ENCODE results near the gene AGAP1. TPM values are rescaled to one million over a fixed set of nuclear protein-coding genes. Genes with fewer than 3 reads are reported as not detected.

Gene AGAP1
- total RNA-seq, 1 donor from 2014 or later: 44.0 TPM

DNA sequence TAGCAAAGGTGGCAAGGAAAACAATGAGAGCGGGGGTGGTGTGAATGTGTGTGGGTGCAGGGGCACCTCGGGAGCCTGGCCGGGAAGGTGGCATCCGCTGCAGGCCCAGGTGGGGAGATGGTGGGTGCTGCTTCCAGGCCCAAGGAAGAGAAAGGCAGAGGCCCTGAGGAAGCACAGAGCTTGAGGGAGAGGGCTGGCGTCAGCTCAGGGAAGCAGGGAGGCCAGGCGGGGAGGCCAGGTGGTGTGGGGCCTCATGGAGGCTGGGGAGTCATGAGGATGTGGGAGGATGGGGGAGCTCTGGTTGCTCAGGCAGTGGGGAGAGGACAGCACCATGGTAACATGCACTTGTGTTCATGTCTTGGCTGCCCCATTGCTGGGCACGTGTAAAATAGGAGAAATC is 43.3 kb downstream of the AGAP1 start:
- Mint-ChIP-seq H3K36me3 (no peaks in the 10 kb centered on the region), H3K27me3 (ENCODE audit: low read depth) (no peaks in the 10 kb centered on the region), H3K4me3 (no peak overlapping the region), H3K27ac (no peak overlapping the region), H3K4me1 (peaks cover 9% of the 10 kb centered on the region), H3K9me3 (no peaks in the 10 kb centered on the region)
- DNase-seq (ENCODE audit: low spot score in 2 of 2, unreplicated experiment in 2 of 2): no peak
- TF ChIP-seq, protein P1, sequence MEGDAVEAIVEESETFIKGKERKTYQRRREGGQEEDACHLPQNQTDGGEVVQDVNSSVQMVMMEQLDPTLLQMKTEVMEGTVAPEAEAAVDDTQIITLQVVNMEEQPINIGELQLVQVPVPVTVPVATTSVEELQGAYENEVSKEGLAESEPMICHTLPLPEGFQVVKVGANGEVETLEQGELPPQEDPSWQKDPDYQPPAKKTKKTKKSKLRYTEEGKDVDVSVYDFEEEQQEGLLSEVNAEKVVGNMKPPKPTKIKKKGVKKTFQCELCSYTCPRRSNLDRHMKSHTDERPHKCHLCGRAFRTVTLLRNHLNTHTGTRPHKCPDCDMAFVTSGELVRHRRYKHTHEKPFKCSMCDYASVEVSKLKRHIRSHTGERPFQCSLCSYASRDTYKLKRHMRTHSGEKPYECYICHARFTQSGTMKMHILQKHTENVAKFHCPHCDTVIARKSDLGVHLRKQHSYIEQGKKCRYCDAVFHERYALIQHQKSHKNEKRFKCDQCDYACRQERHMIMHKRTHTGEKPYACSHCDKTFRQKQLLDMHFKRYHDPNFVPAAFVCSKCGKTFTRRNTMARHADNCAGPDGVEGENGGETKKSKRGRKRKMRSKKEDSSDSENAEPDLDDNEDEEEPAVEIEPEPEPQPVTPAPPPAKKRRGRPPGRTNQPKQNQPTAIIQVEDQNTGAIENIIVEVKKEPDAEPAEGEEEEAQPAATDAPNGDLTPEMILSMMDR (IDR thresholded peaks at IDR 0.05; ENCODE audit: unreplicated experiment): no peak

DNA sequence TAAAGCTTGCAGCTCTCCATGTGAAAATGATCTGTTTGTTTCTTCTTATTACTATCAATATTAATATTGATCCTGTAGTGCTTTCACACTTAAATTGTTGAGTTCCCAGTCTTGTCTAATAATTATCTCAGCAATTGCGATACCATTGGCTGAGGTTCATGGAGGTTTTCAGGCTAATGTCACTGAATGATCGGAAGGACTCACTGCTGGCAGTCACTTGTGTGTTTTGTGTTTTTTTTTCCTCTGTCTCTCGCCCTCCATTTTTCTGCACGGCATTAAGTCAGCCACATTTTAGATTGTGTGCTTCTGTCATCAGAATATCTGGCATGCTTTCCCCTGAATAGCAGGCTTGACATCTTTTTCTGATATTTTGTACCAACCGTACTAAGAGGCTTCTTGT is 43.7 kb downstream of the AGAP1 start:
- Mint-ChIP-seq H3K9me3 (no peaks in the 10 kb centered on the region), H3K36me3 (no peaks in the 10 kb centered on the region), H3K4me1 (peaks cover 13% of the 10 kb centered on the region), H3K4me3 (no peak overlapping the region), H3K27me3 (ENCODE audit: low read depth) (no peaks in the 10 kb centered on the region), H3K27ac (no peak overlapping the region)
- TF ChIP-seq, protein P1 (IDR thresholded peaks at IDR 0.05; ENCODE audit: unreplicated experiment): no peak
- DNase-seq (ENCODE audit: low spot score in 2 of 2, unreplicated experiment in 2 of 2): no peak

DNA sequence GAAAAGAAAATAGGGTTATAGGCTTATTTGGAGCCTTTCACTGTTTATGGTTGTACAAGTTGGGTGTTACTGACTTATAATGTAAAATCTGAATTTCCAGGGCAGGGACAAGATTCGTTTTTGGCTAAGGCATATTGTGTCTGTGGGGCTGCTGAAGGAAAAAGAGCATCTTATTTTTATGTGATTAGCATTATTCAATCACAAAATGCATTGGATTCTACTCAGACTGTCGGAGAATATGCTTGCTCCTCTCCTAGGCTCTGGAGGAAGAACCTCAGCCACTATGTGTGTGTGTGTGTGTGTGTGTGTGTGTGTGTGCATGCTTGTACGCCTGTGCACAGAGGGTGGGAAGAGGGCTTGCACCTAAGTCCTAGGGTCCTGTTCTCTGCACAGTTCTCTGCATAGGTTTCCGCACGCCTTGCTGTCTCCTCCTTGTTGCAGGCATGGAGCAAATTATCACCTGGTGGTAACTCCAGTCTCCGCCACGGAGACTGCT is 44.3 kb downstream of the AGAP1 start:
- peaks cover 18% of the 10 kb centered on the region for H3K4me1 Mint-ChIP-seq
- no peaks in the 10 kb centered on the region for H3K36me3 Mint-ChIP-seq
- no peaks in the 10 kb centered on the region for H3K27me3 Mint-ChIP-seq (ENCODE audit: low read depth)
- TF ChIP-seq, protein P1 (IDR thresholded peaks at IDR 0.05; ENCODE audit: unreplicated experiment): no peak
- H3K27ac Mint-ChIP-seq: no peak overlapping the region
- peak in 1 of 2 experiments; percentile 1 for DNase-seq (ENCODE audit: low spot score in 2 of 2, unreplicated experiment in 2 of 2)
- no peaks in the 10 kb centered on the region for H3K9me3 Mint-ChIP-seq
- no peak overlapping the region for H3K4me3 Mint-ChIP-seq

DNA sequence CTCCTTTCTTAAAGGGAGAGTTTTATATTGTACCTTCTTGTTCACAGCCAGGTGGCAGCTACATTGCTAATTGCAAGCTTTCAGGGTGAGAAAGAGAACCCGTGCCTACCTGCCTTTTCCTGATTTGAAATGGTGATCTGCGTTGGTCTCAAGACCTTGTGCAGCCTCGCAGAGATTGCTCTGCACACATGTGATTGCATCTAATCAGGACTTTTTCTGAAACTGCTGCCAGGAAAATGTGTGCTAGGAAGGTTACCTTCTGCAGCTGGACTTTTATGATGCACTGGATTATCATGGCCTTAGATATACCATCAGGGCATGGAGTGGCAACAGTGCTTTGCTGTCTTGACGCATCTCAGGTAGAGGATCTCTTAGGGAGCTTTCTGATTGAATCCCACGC is 45.1 kb downstream of the AGAP1 start:
- Mint-ChIP-seq H3K36me3 (no peaks in the 10 kb centered on the region), H3K4me3 (no peak overlapping the region), H3K27me3 (ENCODE audit: low read depth) (no peaks in the 10 kb centered on the region), H3K27ac (no peak overlapping the region), H3K9me3 (no peaks in the 10 kb centered on the region), H3K4me1 (peaks cover 22% of the 10 kb centered on the region)
- no peak for DNase-seq (ENCODE audit: low spot score in 2 of 2, unreplicated experiment in 2 of 2)
- TF ChIP-seq, protein P1 (IDR thresholded peaks at IDR 0.05; ENCODE audit: unreplicated experiment): no peak

DNA sequence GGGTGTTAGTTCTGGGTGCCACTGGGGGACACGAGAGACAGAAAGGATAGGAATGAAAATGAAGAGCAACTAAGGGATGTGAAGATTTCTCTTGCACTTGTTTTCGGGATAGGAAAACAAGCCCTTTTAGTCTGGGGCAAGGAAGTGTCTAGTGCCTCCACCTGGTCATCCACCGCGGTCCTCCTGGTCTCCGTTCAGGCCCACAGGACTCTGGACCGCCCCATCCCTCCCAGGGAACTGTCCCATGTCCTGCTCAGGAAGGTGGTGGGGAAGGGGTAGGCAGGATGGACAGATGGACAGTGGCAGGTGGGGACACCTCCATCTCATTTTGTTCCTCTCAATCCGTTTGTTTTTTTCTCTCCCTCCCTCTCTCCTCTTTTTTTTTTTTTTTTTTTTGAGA is 45.9 kb downstream of the AGAP1 start:
- Mint-ChIP-seq H3K9me3 (no peaks in the 10 kb centered on the region), H3K4me3 (no peak overlapping the region), H3K27ac (no peak overlapping the region), H3K4me1 (peaks cover 30% of the 10 kb centered on the region), H3K27me3 (ENCODE audit: low read depth) (no peaks in the 10 kb centered on the region), H3K36me3 (no peaks in the 10 kb centered on the region)
- DNase-seq (ENCODE audit: low spot score in 2 of 2, unreplicated experiment in 2 of 2): no peak
- TF ChIP-seq, protein P1 (IDR thresholded peaks at IDR 0.05; ENCODE audit: unreplicated experiment): no peak

DNA sequence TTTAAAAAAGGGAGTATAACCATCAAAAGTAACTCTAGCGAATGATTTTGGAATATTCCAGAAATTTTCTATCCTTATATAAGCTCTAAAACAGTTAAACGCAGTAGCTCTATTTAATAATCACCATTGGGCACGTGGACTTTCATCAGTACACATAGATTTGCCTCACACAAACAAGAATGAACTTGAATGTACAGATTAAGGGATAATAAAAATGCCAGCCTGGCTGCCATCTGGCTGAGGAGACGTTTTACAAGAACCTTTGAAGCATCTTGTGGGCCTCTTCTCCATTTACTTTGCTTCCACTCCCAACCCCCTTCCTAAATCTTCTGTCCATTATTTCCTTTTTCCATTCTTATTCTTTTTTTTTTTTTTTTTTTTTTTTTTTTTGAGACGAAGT is 47.2 kb downstream of the AGAP1 start:
- H3K27me3 Mint-ChIP-seq (ENCODE audit: low read depth): no peaks in the 10 kb centered on the region
- peaks cover 43% of the 10 kb centered on the region for H3K4me1 Mint-ChIP-seq
- TF ChIP-seq, protein P1 (IDR thresholded peaks at IDR 0.05; ENCODE audit: unreplicated experiment): no peak
- H3K27ac Mint-ChIP-seq: no peak overlapping the region
- no peaks in the 10 kb centered on the region for H3K36me3 Mint-ChIP-seq
- no peak for DNase-seq (ENCODE audit: low spot score in 2 of 2, unreplicated experiment in 2 of 2)
- H3K4me3 Mint-ChIP-seq: no peak overlapping the region
- no peaks in the 10 kb centered on the region for H3K9me3 Mint-ChIP-seq

All from mesothelial cell of epicardium (in vitro differentiated cells).